Thymus (tissue), 11 donors: Measurements from ENCODE around the gene SEMA4D. TPM values are rescaled to one million over a fixed set of nuclear protein-coding genes. Genes with fewer than 3 reads are reported as not detected.

Source experiments
- DNase-seq, 9 donors: peaks; one replicate each; pipeline ENCODE4 v3.0.0-alpha.2; 2013; ENCODE audit warnings: low spot score in 9 of 9, low read depth in 6 of 9, missing footprints in 1 of 9
- H3K27ac ChIP-seq, 2 donors: one replicate each; pipeline ENCODE4 v1.5.1; 2013; ENCODE audit warnings: control low read depth in 1 of 2, low read depth in 1 of 2, low read length in 1 of 2, mild to moderate bottlenecking in 1 of 2, moderate library complexity in 1 of 2
- H3K27me3 ChIP-seq, 2 donors: one replicate each; pipeline ENCODE4 v1.5.1; 2013; ENCODE audit warnings: low read length in 1 of 2; ENCODE audit not compliant: control insufficient read depth in 2 of 2, insufficient read depth in 1 of 2
- H3K36me3 ChIP-seq, 2 donors: one replicate each; pipeline ENCODE4 v1.5.1; 2013; ENCODE audit warnings: low read length in 1 of 2, mild to moderate bottlenecking in 1 of 2, moderate library complexity in 1 of 2; ENCODE audit not compliant: control insufficient read depth in 2 of 2, insufficient read depth in 2 of 2
- H3K4me1 ChIP-seq, 2 donors: one replicate each; pipeline ENCODE4 v1.5.1; 2013; ENCODE audit warnings: low read length in 2 of 2; ENCODE audit not compliant: control insufficient read depth in 2 of 2, insufficient read depth in 2 of 2
- H3K4me3 ChIP-seq, 2 donors: one replicate each; pipeline ENCODE4 v1.5.1; 2013; ENCODE audit warnings: low read length in 2 of 2, control low read depth in 1 of 2, mild to moderate bottlenecking in 1 of 2
- H3K9me3 ChIP-seq, 2 donors: one replicate each; pipeline ENCODE4 v1.5.1; 2013; ENCODE audit warnings: low read length in 1 of 2, mild to moderate bottlenecking in 1 of 2; ENCODE audit not compliant: control insufficient read depth in 2 of 2, insufficient read depth in 1 of 2
- WGBS: extraction: QIAGEN DNeasy Blood & Tissue Kit; methylation state at CpG from one replicate; pipeline ENCODE4 v1.1.7; 2013; 5-methylcytosine and 5-hydroxymethylcytosine counted together
- polyA plus RNA-seq: library from polyadenylated mRNA; stranded (reverse); fragments of 200-250 nt; gene quantifications from one replicate; pipeline ENCODE4 v1.2.3, GENCODE V29; 2013
- total RNA-seq: library from RNA; stranded (reverse); fragments of 120-200 nt; gene quantifications from one replicate; pipeline ENCODE4 v1.2.4, GENCODE V29; 2013
- donor health status: healthy.

Gene SEMA4D
- total and polyA plus RNA-seq, 2 donors = 26.8 to 62.1 TPM

DNA sequence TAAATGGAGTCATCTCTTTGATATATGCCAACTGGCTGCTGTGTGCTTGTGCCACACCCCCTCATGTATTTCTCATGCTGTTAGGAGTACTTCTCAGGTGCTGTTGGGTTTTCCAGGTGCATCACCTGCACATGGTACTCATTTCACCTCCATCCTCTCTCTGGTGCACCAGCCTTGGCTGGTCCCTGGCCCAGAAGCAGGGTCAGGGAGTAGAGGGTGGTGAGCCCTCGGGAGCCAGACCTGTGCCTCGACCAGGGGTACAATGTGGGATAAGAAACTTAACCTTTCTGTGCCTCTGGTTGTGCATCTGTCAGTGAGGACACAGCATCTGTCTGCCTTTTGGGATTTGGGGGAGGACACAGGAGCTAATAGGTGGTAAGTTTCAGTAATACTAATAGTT, 141.1 kb downstream of the SEMA4D start:
- Histone ChIP-seq H3K27ac (no peak overlapping the region), H3K4me1 (no peaks in the 10 kb centered on the region), H3K4me3 (no peak overlapping the region), H3K9me3 (no peaks in the 10 kb centered on the region), H3K27me3 (no peaks in the 10 kb centered on the region), H3K36me3 (peaks cover 94 to 98% of the 10 kb centered on the region in 2 donors)
- DNase-seq = no peak
- 100% methylated on average over 2 of the region's 2 CpGs for WGBS

DNA sequence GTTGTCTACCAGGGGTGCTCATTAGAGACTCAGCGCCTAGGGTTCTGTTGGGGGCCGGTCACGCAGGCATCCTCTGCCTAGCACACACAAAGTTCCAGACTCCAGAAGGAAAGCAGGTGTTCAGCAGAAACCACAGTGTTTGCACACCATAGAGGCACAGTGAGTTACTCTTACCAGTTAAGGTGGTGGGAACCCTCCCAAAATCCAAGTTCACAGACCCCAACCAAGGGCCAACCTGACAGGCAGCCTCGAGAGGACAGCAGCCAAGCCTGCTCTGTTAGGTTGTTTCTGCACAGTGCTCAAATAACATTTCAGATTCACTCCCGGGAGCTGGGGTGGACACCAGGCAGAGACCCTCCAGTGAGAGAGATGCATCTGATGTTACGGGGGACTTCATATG, 143.4 kb downstream of the SEMA4D start:
- whole genome bisulfite sequencing = 99% methylated on average over 6 of the region's 6 CpGs
- no peak for DNase-seq
- Histone ChIP-seq H3K9me3 (no peaks in the 10 kb centered on the region), H3K27ac (no peak overlapping the region), H3K36me3 (peaks cover 95 to 98% of the 10 kb centered on the region in 2 donors), H3K4me3 (no peak overlapping the region), H3K4me1 (peaks cover 0 to 2% of the 10 kb centered on the region in 2 donors), H3K27me3 (no peaks in the 10 kb centered on the region)

DNA sequence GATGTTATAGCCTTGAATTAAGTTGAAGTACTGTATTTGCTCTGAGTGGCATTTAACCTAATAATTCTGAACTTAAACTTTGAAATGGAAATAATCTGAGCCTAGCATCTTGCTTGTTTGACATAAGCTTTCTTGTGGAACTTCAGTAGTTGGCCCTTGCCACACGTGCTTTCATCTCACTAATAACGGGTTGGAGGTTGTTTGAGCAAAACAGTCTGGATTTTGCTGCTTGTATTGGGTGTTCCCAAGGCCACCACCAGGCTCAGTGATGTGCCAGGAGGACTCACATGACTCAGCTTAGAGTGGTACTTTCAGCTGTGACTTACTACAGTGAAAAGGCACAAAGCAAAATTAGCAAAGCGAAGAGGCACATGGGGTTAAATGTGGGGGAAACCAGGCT, 143.9 kb downstream of the SEMA4D start:
- Histone ChIP-seq H3K4me3 (no peak overlapping the region), H3K9me3 (no peaks in the 10 kb centered on the region), H3K27me3 (no peaks in the 10 kb centered on the region), H3K4me1 (peaks cover 0 to 2% of the 10 kb centered on the region in 2 donors), H3K27ac (no peak overlapping the region), H3K36me3 (peaks cover 96 to 98% of the 10 kb centered on the region in 2 donors)
- DNase-seq = no peak
- 97% methylated on average over 3 of the region's 3 CpGs for WGBS

DNA sequence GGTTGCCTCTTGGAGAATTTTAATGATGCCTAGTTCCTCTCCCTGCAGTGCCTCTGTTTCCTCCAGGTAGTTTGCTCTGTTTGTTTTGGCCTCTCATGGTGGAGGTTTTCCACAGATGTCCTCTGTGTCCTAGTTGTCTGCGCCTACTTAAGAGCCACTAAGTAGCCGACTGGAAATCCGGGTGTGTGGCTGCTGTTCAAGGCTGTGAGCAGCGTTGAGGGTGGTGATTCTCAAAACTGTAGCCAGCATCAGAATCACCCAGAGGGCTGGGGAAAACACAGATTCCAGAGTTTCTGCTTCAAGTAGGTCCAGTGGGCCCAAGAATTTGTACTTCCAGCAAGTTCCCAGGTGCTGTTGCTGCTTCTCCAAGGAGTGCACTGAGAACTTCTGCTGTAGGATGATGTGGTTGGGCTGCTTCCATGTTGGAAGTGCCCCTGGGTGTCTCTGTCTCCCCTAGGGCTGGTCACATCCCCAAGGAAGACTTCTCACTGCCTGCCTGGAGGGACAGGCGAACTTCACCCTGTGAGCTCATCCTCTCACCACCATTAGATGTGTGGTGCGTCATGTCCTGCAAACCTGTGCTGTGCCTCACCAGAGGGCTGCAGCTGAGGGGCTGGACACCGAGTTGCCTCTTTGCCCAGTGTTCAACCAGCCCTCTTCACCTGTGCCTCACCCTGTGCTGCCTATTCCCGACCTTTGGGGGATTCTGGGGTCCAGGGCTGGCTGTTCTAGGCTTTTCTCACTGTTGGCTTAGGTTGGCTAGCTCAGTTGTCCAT, 144.9 kb downstream of the SEMA4D start:
- no peaks in the 10 kb centered on the region for H3K27me3 ChIP-seq
- no peak overlapping the region for H3K27ac ChIP-seq
- peaks cover 0 to 2% of the 10 kb centered on the region in 2 donors for H3K4me1 ChIP-seq
- H3K9me3 ChIP-seq = no peaks in the 10 kb centered on the region
- H3K36me3 ChIP-seq = peaks cover 96 to 98% of the 10 kb centered on the region in 2 donors
- 97% methylated on average over 8 of the region's 8 CpGs for WGBS
- DNase-seq = no peak
- no peak overlapping the region for H3K4me3 ChIP-seq

DNA sequence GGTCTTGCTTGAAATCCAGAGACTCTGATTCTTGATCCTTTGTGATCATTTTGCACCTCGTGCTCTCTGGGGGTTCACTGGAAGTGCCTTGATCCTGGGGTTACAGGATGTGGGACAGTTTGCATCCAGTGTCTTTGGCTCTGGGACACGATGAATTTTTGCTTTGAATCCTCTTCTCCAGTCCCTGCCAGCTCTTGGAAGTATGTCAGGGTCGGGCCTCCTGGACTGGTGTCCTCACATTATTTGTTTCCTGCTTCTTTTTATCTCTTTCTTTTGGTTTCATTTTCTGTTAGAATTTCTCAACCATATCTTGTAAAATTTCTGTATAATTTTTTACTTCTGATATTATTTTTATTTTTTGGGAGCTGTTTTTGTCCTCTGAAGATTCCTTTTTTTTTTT, 145.5 kb downstream of the SEMA4D start:
- Histone ChIP-seq H3K27me3 (no peaks in the 10 kb centered on the region), H3K27ac (no peak overlapping the region), H3K4me1 (peaks cover 0 to 2% of the 10 kb centered on the region in 2 donors), H3K4me3 (no peak overlapping the region), H3K9me3 (no peaks in the 10 kb centered on the region), H3K36me3 (peaks cover 95 to 98% of the 10 kb centered on the region in 2 donors)
- no peak for DNase-seq
- WGBS = 86% methylated on average over 3 of the region's 3 CpGs

DNA sequence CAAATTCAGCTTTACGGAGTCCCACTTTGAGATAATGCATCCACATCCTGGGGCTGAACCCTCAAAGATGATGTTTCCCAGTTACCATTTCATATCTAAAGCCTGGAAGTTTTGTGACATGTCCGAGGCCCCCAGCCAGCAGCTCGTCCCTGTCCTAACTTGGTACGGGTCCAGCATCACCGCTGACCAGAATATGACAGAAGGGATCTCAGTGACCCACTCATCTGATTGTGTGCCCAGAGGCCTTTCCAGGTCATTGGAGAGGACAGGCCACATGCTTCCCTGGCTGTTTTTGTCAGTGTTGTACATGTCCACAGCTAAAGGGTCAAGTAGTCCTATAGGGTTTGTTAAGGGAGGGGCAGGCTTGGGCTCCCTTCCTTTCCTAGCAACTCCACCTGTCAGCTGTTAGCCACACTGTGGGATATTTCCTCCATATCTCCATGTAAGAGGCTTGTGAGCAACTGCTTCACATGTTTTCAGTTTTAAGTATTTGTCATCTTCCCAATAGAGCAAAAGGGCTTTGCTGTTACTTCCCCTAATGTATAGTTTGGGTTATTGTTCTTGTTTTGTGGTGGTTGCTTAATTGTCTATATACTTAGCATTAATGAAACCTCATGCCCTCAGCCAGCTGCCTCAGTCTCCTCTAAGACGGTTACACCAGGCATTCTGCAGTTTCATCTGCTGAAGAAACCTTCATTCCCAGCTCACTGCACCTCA, 146.2 kb downstream of the SEMA4D start:
- peaks cover 94 to 97% of the 10 kb centered on the region in 2 donors for H3K36me3 ChIP-seq

DNA sequence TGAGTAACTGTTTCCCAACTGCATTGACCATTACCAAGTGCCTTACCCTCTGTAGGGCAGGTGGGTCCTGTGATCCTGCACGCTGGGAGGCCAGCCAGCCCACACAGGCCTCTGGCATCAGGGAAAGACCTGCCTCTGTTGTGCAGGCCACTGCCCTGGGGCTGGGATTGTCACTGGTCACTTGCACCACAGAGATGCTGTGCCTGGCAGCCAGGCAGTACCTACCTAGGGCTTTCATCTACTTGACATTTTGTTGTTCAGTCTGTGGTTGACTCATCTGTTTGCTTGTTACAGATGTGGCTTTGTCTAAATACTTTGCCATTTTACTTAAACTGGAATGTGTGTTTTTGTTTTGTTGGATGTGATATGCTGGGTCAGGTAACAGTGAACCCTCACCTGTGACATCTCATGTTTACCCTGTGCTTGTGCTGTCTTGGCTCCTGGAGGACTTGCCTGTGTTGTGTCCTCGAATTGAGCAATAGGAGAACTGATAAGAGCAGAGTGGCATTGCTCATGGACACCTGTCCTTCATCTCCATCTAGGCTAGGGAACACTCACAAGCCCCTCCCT, 146.8 kb downstream of the SEMA4D start:
- WGBS = 95% methylated on average over 2 of the region's 2 CpGs
- H3K4me1 ChIP-seq = peaks cover 0 to 2% of the 10 kb centered on the region in 2 donors
- H3K4me3 ChIP-seq = no peak overlapping the region
- peaks cover 93 to 98% of the 10 kb centered on the region in 2 donors for H3K36me3 ChIP-seq
- no peak overlapping the region for H3K27ac ChIP-seq
- no peak for DNase-seq
- H3K27me3 ChIP-seq = no peaks in the 10 kb centered on the region
- H3K9me3 ChIP-seq = no peaks in the 10 kb centered on the region

More for the DNA sequence above, 146.2 kb downstream of the SEMA4D start:
- Histone ChIP-seq H3K27ac (no peak overlapping the region), H3K9me3 (no peaks in the 10 kb centered on the region), H3K4me3 (no peak overlapping the region), H3K27me3 (no peaks in the 10 kb centered on the region), H3K4me1 (peaks cover 0 to 2% of the 10 kb centered on the region in 2 donors)
- DNase-seq = no peak
- WGBS = 97% methylated on average over 6 of the region's 6 CpGs

DNA sequence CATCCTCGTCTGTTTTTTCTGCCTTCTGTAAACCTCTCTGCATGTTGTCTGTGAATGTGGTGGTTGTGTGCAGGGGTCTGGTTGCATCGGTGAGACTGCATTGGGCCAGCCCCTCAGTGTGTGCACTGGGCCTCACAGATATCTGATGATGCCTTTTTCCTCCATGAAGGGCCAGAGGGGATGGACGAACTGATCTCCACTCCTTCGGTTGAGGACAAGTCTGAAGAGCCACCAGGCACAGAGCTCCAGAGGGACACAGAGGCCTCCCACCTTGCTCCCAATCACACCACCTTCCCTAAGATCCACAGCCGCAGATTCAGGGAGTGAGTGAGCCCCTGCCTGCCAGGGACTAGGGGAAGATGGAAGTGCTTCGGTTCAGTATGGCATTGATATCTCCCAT, 148.3 kb downstream of the SEMA4D start:
- H3K27ac ChIP-seq = no peak overlapping the region
- H3K36me3 ChIP-seq = peaks cover 93 to 97% of the 10 kb centered on the region in 2 donors
- H3K4me1 ChIP-seq = peaks cover 0 to 2% of the 10 kb centered on the region in 2 donors
- H3K9me3 ChIP-seq = no peaks in the 10 kb centered on the region
- no peak for DNase-seq
- H3K4me3 ChIP-seq = no peak overlapping the region
- WGBS = over 99% methylated on average over 6 of the region's 6 CpGs
- no peaks in the 10 kb centered on the region for H3K27me3 ChIP-seq

DNA sequence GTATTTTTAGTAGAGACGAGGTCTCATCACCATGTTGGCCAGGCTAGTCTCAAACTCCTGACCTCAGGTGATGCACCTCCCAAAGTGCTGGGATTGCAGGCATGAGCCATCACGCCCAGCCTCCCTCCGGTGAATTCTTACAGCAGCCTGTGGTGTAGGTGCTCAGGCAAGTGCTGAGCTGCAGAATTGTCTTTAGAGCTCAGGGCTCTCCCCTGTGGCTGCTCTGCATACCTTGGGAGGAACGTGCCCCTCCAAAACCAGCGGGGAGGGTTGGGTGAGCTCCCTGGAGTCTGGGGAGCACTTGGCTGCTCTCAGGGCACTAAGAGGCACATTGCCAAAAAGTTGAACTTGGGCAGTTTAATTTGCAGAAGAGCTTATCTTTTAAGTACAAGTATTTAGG, 150.3 kb downstream of the SEMA4D start:
- H3K4me1 ChIP-seq = peaks cover 0 to 2% of the 10 kb centered on the region in 2 donors
- no peaks in the 10 kb centered on the region for H3K9me3 ChIP-seq
- peaks cover 84 to 89% of the 10 kb centered on the region in 2 donors for H3K36me3 ChIP-seq
- H3K27ac ChIP-seq = no peak overlapping the region
- H3K27me3 ChIP-seq = no peaks in the 10 kb centered on the region
- 99% methylated on average over 5 of the region's 5 CpGs for WGBS
- no peak overlapping the region for H3K4me3 ChIP-seq
- no peak for DNase-seq
